GM12878 (cell line): Measurements from ENCODE around the gene KDM4C.

Experiments used
- BACH1 ChIP-seq: fragments of 450-650 bp; IDR thresholded peaks from 2 replicates; pipeline ENCODE4 v1.6.1; 2017; ENCODE audit warnings: mild to moderate bottlenecking, borderline replicate concordance
- EP300 ChIP-seq, 2 experiments: fragments of 150-350 bp in 1 of 2; IDR thresholded peaks; 2 replicates each; pipeline ENCODE4 v1.6.1; 2011 to 2012; ENCODE audit warnings: low read depth in 2 of 2, low read length in 2 of 2, borderline replicate concordance in 1 of 2, improper control_type of control experiment in 1 of 2, inconsistent platforms in 1 of 2; ENCODE audit not compliant: control insufficient read depth in 1 of 2
- MAX ChIP-seq: IDR thresholded peaks from 2 replicates; pipeline ENCODE4 v1.6.1; 2012; ENCODE audit warnings: low read depth, low read length, improper control_type of control experiment
- POLR2AphosphoS2 ChIP-seq: IDR thresholded peaks from 2 replicates; pipeline ENCODE4 v1.6.1; 2011; ENCODE audit warnings: low read depth, mild to moderate bottlenecking, low read length, improper control_type of control experiment, moderate library complexity
- POLR2AphosphoS5 ChIP-seq: IDR thresholded peaks from 2 replicates; pipeline ENCODE4 v1.6.1; 2011; ENCODE audit warnings: mild to moderate bottlenecking, low read length, inconsistent platforms
- RAD21 ChIP-seq: IDR thresholded peaks from 2 replicates; pipeline ENCODE4 v1.6.1; 2011; ENCODE audit warnings: mild to moderate bottlenecking, low read depth, low read length, moderate library complexity; ENCODE audit not compliant: insufficient read depth
- SMAD1 ChIP-seq: fragments of 450-650 bp; IDR thresholded peaks from 2 replicates; pipeline ENCODE4 v1.6.1; 2018; ENCODE audit warnings: mild to moderate bottlenecking, low read depth; ENCODE audit not compliant: partially characterized antibody
- SRF ChIP-seq, 2 experiments: IDR thresholded peaks; 2 replicates each; pipeline ENCODE4 v1.6.1; 2011; ENCODE audit warnings: low read depth in 2 of 2, low read length in 2 of 2, mild to moderate bottlenecking in 1 of 2, moderate library complexity in 1 of 2
- TF ChIP-seq, protein P1 (sequence below), 3 experiments: IDR thresholded peaks in 2 of 3; conservative IDR thresholded peaks in 1 of 3; 2 replicates each; pipeline ENCODE4 v1.5.1; 2011; ENCODE audit warnings: low read depth in 3 of 3, low read length in 3 of 3, mild to moderate bottlenecking in 3 of 3, control low read depth in 2 of 3, moderate library complexity in 2 of 3, inconsistent platforms in 1 of 3, mixed read lengths in 1 of 3; ENCODE audit not compliant: control insufficient read depth in 2 of 3, insufficient read depth in 1 of 3; ENCODE audit errors: extremely low read depth in 1 of 3
- TF ChIP-seq, protein P2 (sequence below): fragments of 450-650 bp; IDR thresholded peaks from 2 replicates; pipeline ENCODE4 v1.6.1; 2016; ENCODE audit warnings: mild to moderate bottlenecking

DNA sequence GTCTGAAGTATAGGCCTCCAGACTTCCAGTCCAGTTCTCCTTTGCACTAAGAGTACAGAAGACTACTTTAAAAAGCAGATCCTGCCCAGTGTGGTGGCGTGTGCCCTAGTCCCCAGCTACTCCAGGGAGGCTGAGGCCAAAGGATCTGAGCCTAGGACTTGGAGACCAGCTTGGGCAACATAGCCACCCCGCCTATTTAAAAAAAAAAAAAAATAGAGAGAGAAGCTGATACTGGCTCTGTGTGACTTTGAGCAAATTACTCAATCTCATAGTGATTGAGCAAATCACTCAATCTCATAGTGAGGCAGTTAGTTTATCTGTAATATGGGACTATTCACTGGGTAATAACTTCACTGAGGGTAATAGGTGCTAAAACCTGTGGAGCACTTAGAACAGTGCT lies 43.6 kb upstream of the KDM4C start:
- TF ChIP-seq POLR2AphosphoS5 (no peak), RAD21 (no peak), SRF (IDR thresholded peaks at IDR 0.05; ENCODE audit: low read depth in 2 of 2, low read length in 2 of 2) (no peak), BACH1 (no peak), POLR2AphosphoS2 (no peak), SMAD1 (no peak), MAX (no peak), EP300 (IDR thresholded peaks at IDR 0.05; ENCODE audit: borderline replicate concordance in 1 of 2, control insufficient read depth in 1 of 2, low read depth in 2 of 2, low read length in 2 of 2) (no peak)
- TF ChIP-seq, protein P1, sequence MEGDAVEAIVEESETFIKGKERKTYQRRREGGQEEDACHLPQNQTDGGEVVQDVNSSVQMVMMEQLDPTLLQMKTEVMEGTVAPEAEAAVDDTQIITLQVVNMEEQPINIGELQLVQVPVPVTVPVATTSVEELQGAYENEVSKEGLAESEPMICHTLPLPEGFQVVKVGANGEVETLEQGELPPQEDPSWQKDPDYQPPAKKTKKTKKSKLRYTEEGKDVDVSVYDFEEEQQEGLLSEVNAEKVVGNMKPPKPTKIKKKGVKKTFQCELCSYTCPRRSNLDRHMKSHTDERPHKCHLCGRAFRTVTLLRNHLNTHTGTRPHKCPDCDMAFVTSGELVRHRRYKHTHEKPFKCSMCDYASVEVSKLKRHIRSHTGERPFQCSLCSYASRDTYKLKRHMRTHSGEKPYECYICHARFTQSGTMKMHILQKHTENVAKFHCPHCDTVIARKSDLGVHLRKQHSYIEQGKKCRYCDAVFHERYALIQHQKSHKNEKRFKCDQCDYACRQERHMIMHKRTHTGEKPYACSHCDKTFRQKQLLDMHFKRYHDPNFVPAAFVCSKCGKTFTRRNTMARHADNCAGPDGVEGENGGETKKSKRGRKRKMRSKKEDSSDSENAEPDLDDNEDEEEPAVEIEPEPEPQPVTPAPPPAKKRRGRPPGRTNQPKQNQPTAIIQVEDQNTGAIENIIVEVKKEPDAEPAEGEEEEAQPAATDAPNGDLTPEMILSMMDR (IDR thresholded peaks at IDR 0.05 in 2 of 3, conservative IDR thresholded peaks at IDR 0.05 in 1 of 3; ENCODE audit: control insufficient read depth in 2 of 3, extremely low read depth in 1 of 3, insufficient read depth in 1 of 3, low read depth in 3 of 3, low read length in 3 of 3): no peak
- TF ChIP-seq, protein P2, sequence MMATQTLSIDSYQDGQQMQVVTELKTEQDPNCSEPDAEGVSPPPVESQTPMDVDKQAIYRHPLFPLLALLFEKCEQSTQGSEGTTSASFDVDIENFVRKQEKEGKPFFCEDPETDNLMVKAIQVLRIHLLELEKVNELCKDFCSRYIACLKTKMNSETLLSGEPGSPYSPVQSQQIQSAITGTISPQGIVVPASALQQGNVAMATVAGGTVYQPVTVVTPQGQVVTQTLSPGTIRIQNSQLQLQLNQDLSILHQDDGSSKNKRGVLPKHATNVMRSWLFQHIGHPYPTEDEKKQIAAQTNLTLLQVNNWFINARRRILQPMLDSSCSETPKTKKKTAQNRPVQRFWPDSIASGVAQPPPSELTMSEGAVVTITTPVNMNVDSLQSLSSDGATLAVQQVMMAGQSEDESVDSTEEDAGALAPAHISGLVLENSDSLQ: no peak
